Lung (tissue), 12 donors: ENCODE measurements around the gene ATP11B. TPM values are rescaled to one million over a fixed set of nuclear protein-coding genes. Genes with fewer than 3 reads are reported as not detected.

Source experiments
- ATAC-seq: fragments of 200-7000 bp; cut with Tn5 transposase; one replicate; pipeline ENCODE4 v1.9.1; 2020; ENCODE audit warnings: moderate number of reproducible peaks; ENCODE audit not compliant: insufficient read depth, low FRiP score
- DNase-seq, 3 donors: peaks; one replicate each; pipeline ENCODE4 v3.0.0-alpha.2; 2013 to 2017
- H3K27ac ChIP-seq, 2 donors: one replicate each; pipeline ENCODE4 v1.5.1; 2013; ENCODE audit warnings: mild to moderate bottlenecking in 2 of 2, moderate library complexity in 2 of 2, control low read depth in 1 of 2, inconsistent platforms in 1 of 2, low read depth in 1 of 2, low read length in 1 of 2
- H3K27me3 ChIP-seq, 3 donors: one replicate each; pipeline ENCODE4 v1.5.1; 2013; ENCODE audit warnings: low read length in 2 of 3; ENCODE audit not compliant: control insufficient read depth in 3 of 3, insufficient read depth in 3 of 3
- H3K36me3 ChIP-seq, 4 donors: one replicate each; pipeline ENCODE4 v1.5.1; 2013; ENCODE audit warnings: low read length in 4 of 4, mild to moderate bottlenecking in 1 of 4, moderate library complexity in 1 of 4; ENCODE audit not compliant: control insufficient read depth in 4 of 4, insufficient read depth in 4 of 4
- H3K4me1 ChIP-seq, 5 donors: one replicate each; pipeline ENCODE4 v1.5.1; 2013; ENCODE audit warnings: low read length in 5 of 5, mild to moderate bottlenecking in 2 of 5, moderate library complexity in 1 of 5; ENCODE audit not compliant: control insufficient read depth in 5 of 5, insufficient read depth in 5 of 5
- H3K4me3 ChIP-seq: one replicate; pipeline ENCODE4 v1.5.1; 2013; ENCODE audit warnings: mild to moderate bottlenecking, control low read depth, moderate library complexity
- H3K9ac ChIP-seq, 2 donors: one replicate each; pipeline ENCODE4 v1.5.1; 2013; ENCODE audit warnings: low read length in 2 of 2, control low read depth in 1 of 2; ENCODE audit not compliant: insufficient read depth in 1 of 2
- H3K9me3 ChIP-seq, 4 donors: one replicate each; pipeline ENCODE4 v1.5.1; 2013; ENCODE audit warnings: low read length in 3 of 4, mild to moderate bottlenecking in 1 of 4, moderate library complexity in 1 of 4; ENCODE audit not compliant: control insufficient read depth in 4 of 4, insufficient read depth in 3 of 4
- WGBS, 2 donors: extraction: QIAGEN DNeasy Blood & Tissue Kit; methylation state at CpG; one replicate each; pipeline ENCODE4 v1.1.7; 2013; 5-methylcytosine and 5-hydroxymethylcytosine counted together
- polyA plus RNA-seq, 2 donors: library from polyadenylated mRNA; stranded (reverse); fragments of 200-250 nt; gene quantifications; one replicate each; pipeline ENCODE4 v1.2.1, GENCODE V29; 2013
- total RNA-seq, 2 donors: library from RNA; depleted of rRNA in 1 of 2; stranded (reverse); fragments of >200 nt in 1 of 2; gene quantifications; one replicate each; pipeline ENCODE4 v1.2.1, GENCODE V29; 2014 to 2021
- TF ChIP-seq, protein P1 (sequence below): IDR thresholded peaks from 2 replicates; pipeline ENCODE4 v1.5.1; 2012; ENCODE audit warnings: mild to moderate bottlenecking; ENCODE audit errors: control extremely low read depth, extremely low read depth
- donor health status: control.
- donor health status: control.
- donor health status: Bipolar disorder and iron deficiency.
- donor health status: healthy.
- donor health status: DM: yes; HTN: yes; CAD: no.

Gene ATP11B
- total and polyA plus RNA-seq, 4 donors = 8.3 to 111 (median 39.7) TPM

DNA sequence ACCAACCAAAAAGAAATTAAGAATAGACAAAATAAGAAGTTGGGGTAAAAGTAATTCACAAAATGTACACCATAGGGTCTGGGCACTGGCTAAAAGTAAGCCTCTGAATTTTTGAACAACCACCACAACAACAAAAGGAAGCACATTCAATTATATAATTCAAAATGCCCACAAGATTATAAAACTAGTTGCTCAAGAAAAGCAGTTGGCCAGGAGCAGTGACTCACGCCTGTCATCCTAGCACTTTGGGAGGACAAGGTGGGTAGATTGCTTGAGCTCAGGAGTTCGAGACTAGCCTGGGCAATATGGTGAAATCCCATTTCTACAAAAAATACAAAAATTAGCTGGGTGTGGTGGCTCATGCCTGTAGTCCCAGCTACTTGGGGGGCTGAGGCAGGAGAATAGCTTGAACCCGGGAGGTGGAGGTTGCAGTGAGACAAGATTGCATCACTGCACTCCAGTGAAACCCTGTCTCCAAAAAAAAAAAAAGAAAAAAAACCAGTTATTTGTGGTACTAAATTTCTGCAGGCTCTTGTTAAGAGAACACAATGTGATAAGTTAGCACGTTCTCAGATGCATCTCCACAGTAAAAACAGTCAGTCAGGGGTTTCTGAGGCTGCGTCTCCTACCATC, 6.6 kb upstream of the ATP11B start:
- 74 to 78% methylated on average over 5 of the region's 5 CpGs for WGBS, 2 donors
- no peak for ATAC-seq

DNA sequence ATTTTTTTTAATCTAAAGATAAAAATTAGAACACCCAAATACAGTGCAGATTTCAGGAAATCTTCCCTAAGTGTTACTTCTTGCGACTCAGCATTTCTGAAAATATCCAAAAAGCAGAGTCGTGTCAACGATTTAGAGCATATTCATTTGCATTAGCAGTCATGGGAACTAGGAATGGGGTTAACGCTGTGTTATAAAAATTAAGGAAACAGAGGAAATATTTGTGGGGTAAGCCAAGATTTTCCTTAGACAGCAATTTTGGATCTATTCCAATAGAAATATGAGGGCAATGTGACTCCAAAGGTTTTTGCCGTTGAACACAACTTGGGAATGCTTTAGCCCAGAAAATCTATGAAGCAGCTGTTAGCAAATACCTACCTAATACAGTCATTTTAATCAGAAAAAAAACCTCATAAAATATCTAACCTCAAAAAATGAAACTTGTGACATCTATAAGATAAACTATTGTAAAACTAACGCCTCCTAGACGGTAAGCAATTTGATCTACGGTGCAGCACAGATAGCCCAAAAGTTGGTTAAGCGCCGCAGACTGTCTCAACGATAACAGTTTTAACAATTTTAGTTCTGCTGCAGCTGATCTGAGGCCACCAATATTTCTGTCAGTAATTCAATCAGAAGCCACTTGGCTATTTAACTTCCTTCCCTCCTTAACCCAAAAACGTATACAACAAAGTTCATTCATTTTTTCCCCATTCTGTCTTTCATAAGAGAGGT, 5.8 kb upstream of the ATP11B start:
- H3K4me3 ChIP-seq = no peak overlapping the region
- no peaks in the 10 kb centered on the region for H3K27me3 ChIP-seq
- ATAC-seq (no peak), DNase-seq (peak in 2 of 3 donors; percentile 26 to 45)
- no peaks in the 10 kb centered on the region for H3K9me3 ChIP-seq
- H3K27ac ChIP-seq = no peak overlapping the region
- peaks cover 0 to 11% (median 0%) of the 10 kb centered on the region in 5 donors for H3K4me1 ChIP-seq
- no peaks in the 10 kb centered on the region for H3K36me3 ChIP-seq
- TF ChIP-seq, protein P1, sequence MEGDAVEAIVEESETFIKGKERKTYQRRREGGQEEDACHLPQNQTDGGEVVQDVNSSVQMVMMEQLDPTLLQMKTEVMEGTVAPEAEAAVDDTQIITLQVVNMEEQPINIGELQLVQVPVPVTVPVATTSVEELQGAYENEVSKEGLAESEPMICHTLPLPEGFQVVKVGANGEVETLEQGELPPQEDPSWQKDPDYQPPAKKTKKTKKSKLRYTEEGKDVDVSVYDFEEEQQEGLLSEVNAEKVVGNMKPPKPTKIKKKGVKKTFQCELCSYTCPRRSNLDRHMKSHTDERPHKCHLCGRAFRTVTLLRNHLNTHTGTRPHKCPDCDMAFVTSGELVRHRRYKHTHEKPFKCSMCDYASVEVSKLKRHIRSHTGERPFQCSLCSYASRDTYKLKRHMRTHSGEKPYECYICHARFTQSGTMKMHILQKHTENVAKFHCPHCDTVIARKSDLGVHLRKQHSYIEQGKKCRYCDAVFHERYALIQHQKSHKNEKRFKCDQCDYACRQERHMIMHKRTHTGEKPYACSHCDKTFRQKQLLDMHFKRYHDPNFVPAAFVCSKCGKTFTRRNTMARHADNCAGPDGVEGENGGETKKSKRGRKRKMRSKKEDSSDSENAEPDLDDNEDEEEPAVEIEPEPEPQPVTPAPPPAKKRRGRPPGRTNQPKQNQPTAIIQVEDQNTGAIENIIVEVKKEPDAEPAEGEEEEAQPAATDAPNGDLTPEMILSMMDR = no peak
- H3K9ac ChIP-seq = no peak overlapping the region
- WGBS, 2 donors = 67 to 74% methylated on average over 12 of the region's 12 CpGs

More for the DNA sequence above, 6.6 kb upstream of the ATP11B start:
- H3K9me3 ChIP-seq = no peaks in the 10 kb centered on the region
- H3K9ac ChIP-seq = no peak overlapping the region
- no peak overlapping the region for H3K27ac ChIP-seq
- no peak overlapping the region for H3K4me3 ChIP-seq
- H3K4me1 ChIP-seq = peaks cover 0 to 8% (median 0%) of the 10 kb centered on the region in 5 donors
- H3K27me3 ChIP-seq = no peaks in the 10 kb centered on the region
- DNase-seq = no peak
- no peaks in the 10 kb centered on the region for H3K36me3 ChIP-seq
- TF ChIP-seq, protein P1 = no peak

GRCh38 chr3:182789371-182789770, 3.9 kb upstream of the ATP11B start:
- Histone ChIP-seq H3K9me3 (no peaks in the 10 kb centered on the region), H3K27ac (no peak overlapping the region), H3K4me3 (no peak overlapping the region), H3K9ac (no peak overlapping the region), H3K27me3 (no peaks in the 10 kb centered on the region), H3K36me3 (no peaks in the 10 kb centered on the region), H3K4me1 (peaks cover 0 to 15% (median 0%) of the 10 kb centered on the region in 5 donors)
- TF ChIP-seq, protein P1 = no peak
- ATAC-seq = no peak
- WGBS, 2 donors = 4 to 16% methylated on average over 1 of the region's 1 CpG
- DNase-seq = peak in 1 of 3 donors; percentile 22
